ENCODE data around the gene PPIP5K2.

Gene PPIP5K2

GRCh38 chr5:103092676-103093075 lies 27.4 kb upstream of the PPIP5K2 start:
- Histone ChIP-seq H3K4me1 (ENCODE audit: low read length) (no peaks in the 10 kb centered on the region), H3K9ac (ENCODE audit: low read length) (no peak overlapping the region), H3K9me2 (replicated peaks; ENCODE audit: insufficient read depth, low read length) (no peaks in the 10 kb centered on the region), H3K27ac (ENCODE audit: low read length) (no peak overlapping the region), H2AFZ (ENCODE audit: low read length) (no peak overlapping the region), H3K36me3 (replicated peaks; ENCODE audit: insufficient read depth, low read length) (no peaks in the 10 kb centered on the region), H3F3A (ENCODE audit: insufficient read depth, low read length) (no peaks in the 10 kb centered on the region), H3K9me3 (replicated peaks; ENCODE audit: insufficient read depth, low read length) (no peaks in the 10 kb centered on the region), H3K4me3 (ENCODE audit: low read length) (no peak overlapping the region), H3K79me2 (ENCODE audit: low read length) (no peaks in the 10 kb centered on the region), H4K20me1 (ENCODE audit: insufficient read depth, low read length) (no peaks in the 10 kb centered on the region), H3K4me2 (ENCODE audit: low read depth, low read length) (no peak overlapping the region), H3K27me3 (replicated peaks; ENCODE audit: insufficient read depth, low read length) (no peaks in the 10 kb centered on the region)
- DNase-seq: no peak
- no peak for TF ChIP-seq EZH2 (optimal IDR thresholded peaks at IDR 0.05; ENCODE audit: low read depth, low read length)
- TF ChIP-seq, protein P1, sequence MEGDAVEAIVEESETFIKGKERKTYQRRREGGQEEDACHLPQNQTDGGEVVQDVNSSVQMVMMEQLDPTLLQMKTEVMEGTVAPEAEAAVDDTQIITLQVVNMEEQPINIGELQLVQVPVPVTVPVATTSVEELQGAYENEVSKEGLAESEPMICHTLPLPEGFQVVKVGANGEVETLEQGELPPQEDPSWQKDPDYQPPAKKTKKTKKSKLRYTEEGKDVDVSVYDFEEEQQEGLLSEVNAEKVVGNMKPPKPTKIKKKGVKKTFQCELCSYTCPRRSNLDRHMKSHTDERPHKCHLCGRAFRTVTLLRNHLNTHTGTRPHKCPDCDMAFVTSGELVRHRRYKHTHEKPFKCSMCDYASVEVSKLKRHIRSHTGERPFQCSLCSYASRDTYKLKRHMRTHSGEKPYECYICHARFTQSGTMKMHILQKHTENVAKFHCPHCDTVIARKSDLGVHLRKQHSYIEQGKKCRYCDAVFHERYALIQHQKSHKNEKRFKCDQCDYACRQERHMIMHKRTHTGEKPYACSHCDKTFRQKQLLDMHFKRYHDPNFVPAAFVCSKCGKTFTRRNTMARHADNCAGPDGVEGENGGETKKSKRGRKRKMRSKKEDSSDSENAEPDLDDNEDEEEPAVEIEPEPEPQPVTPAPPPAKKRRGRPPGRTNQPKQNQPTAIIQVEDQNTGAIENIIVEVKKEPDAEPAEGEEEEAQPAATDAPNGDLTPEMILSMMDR (IDR thresholded peaks at IDR 0.05; ENCODE audit: low read length): no peak
- no peak for TF ChIP-seq EZH2phosphoT487 (IDR thresholded peaks at IDR 0.05; ENCODE audit: low read length)

- Histone ChIP-seq H3K4me1 (ENCODE audit: low read length) (no peaks in the 10 kb centered on the region), H3K27me3 (replicated peaks; ENCODE audit: insufficient read depth, low read length) (no peaks in the 10 kb centered on the region), H3K9me2 (replicated peaks; ENCODE audit: insufficient read depth, low read length) (no peaks in the 10 kb centered on the region), H3K4me3 (ENCODE audit: low read length) (no peak overlapping the region), H3K36me3 (replicated peaks; ENCODE audit: insufficient read depth, low read length) (no peaks in the 10 kb centered on the region), H3K9ac (ENCODE audit: low read length) (no peak overlapping the region), H2AFZ (ENCODE audit: low read length) (no peak overlapping the region), H3K79me2 (ENCODE audit: low read length) (no peaks in the 10 kb centered on the region), H4K20me1 (ENCODE audit: insufficient read depth, low read length) (no peaks in the 10 kb centered on the region), H3F3A (ENCODE audit: insufficient read depth, low read length) (no peaks in the 10 kb centered on the region), H3K9me3 (replicated peaks; ENCODE audit: insufficient read depth, low read length) (no peaks in the 10 kb centered on the region), H3K27ac (ENCODE audit: low read length) (no peak overlapping the region), H3K4me2 (ENCODE audit: low read depth, low read length) (no peak overlapping the region)
- TF ChIP-seq EZH2phosphoT487 (IDR thresholded peaks at IDR 0.05; ENCODE audit: low read length) (no peak), EZH2 (optimal IDR thresholded peaks at IDR 0.05; ENCODE audit: low read depth, low read length) (no peak)
- TF ChIP-seq, protein P1 (IDR thresholded peaks at IDR 0.05; ENCODE audit: low read length): no peak
- no peak for DNase-seq
Measured at GRCh38 chr5:103093727-103094126, 26.4 kb upstream of the PPIP5K2 start.

DNA sequence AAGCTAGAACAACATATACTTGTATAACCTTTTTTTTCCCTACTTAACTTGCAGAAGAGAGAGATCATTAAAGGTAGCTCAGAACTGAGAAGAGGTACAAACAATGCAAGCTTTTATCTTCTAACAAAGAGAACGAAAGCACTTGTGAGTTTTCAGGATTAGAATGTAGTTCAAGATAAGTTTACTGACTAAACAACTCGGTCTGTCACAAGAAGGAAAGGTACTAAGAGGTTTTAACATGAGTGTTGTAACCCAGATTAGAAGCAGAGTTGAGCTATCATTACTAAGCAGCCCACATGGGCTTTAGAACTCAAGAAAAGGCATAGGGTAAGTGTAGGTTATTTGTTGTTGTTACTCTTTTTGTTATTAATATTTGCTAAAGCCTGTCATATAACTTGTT lies 25.4 kb upstream of the PPIP5K2 start:
- TF ChIP-seq, protein P1 (IDR thresholded peaks at IDR 0.05; ENCODE audit: low read length): no peak
- TF ChIP-seq EZH2phosphoT487 (IDR thresholded peaks at IDR 0.05; ENCODE audit: low read length): no peak
- no peak for TF ChIP-seq EZH2 (optimal IDR thresholded peaks at IDR 0.05; ENCODE audit: low read depth, low read length)
- Histone ChIP-seq H3K9me3 (replicated peaks; ENCODE audit: insufficient read depth, low read length) (no peaks in the 10 kb centered on the region), H3K4me1 (ENCODE audit: low read length) (no peaks in the 10 kb centered on the region), H3K36me3 (replicated peaks; ENCODE audit: insufficient read depth, low read length) (no peaks in the 10 kb centered on the region), H3K4me2 (ENCODE audit: low read depth, low read length) (no peak overlapping the region), H4K20me1 (ENCODE audit: insufficient read depth, low read length) (no peaks in the 10 kb centered on the region), H3K9me2 (replicated peaks; ENCODE audit: insufficient read depth, low read length) (no peaks in the 10 kb centered on the region), H3K79me2 (ENCODE audit: low read length) (no peaks in the 10 kb centered on the region), H3F3A (ENCODE audit: insufficient read depth, low read length) (no peaks in the 10 kb centered on the region), H3K27me3 (replicated peaks; ENCODE audit: insufficient read depth, low read length) (no peaks in the 10 kb centered on the region), H2AFZ (ENCODE audit: low read length) (no peak overlapping the region), H3K4me3 (ENCODE audit: low read length) (no peak overlapping the region), H3K27ac (ENCODE audit: low read length) (no peak overlapping the region), H3K9ac (ENCODE audit: low read length) (no peak overlapping the region)
- DNase-seq: no peak
